IMR-90 (cell line): ENCODE results near the gene SNX7. TPM values are rescaled to one million over a fixed set of nuclear protein-coding genes. Genes with fewer than 3 reads are reported as not detected.

Experiments used
- ATAC-seq: fragments of 200-7000 bp; cut with Tn5 transposase; 2 replicates; pipeline ENCODE4 v1.9.1; 2020; ENCODE audit warnings: low read depth, mild to moderate bottlenecking, moderate library complexity
- BruUV-seq: library from RNA; stranded (reverse); fragments of 400-500 nt; replicated peaks from 2 replicates; lab custom pipeline; 2021; lab: Mats Ljungman, UMichigan
- CTCF ChIA-PET: fragments of 300-600 bp; formaldehyde crosslinking; extraction: SDS; loops from one replicate; lab custom pipeline; 2021; ENCODE audit warnings: antibody characterized with exemption; lab: Yijun Ruan, JAX
- POLR2A ChIA-PET: fragments of 300-600 bp; sonication (Branson Sonifier 250); formaldehyde crosslinking; loops from one replicate; lab custom pipeline; 2022; ENCODE audit warnings: antibody characterized with exemption; ENCODE audit not compliant: unreplicated experiment; lab: Charles Lee
- DNase-seq: peaks from one replicate; pipeline ENCODE4 v3.0.0; 2013
- H2AFZ ChIP-seq: replicated peaks from 2 replicates; pipeline ENCODE3; 2013; ENCODE audit warnings: low read length, mild to moderate bottlenecking; ENCODE audit not compliant: poor library complexity
- H2AK5ac ChIP-seq: 2 replicates; pipeline ENCODE4 v1.6.1; 2013; ENCODE audit warnings: low read depth, low read length, inconsistent platforms
- H2AK9ac ChIP-seq: replicated peaks from 2 replicates; pipeline ENCODE3; 2013; ENCODE audit warnings: mild to moderate bottlenecking, low read depth, low read length, moderate library complexity; ENCODE audit not compliant: poor library complexity
- H2BK120ac ChIP-seq: 2 replicates; pipeline ENCODE4 v1.6.1; 2013; ENCODE audit warnings: low read depth, low read length, inconsistent platforms
- H2BK15ac ChIP-seq: 3 replicates; pipeline ENCODE4 v1.6.1; 2013; ENCODE audit warnings: low read depth, low read length, inconsistent platforms
- H2BK20ac ChIP-seq: 2 replicates; pipeline ENCODE4 v1.6.1; 2013; ENCODE audit warnings: low read depth, mild to moderate bottlenecking, inconsistent platforms, low read length, moderate library complexity
- H2BK5ac ChIP-seq: 2 replicates; pipeline ENCODE4 v1.6.1; 2013; ENCODE audit warnings: mild to moderate bottlenecking, low read depth, low read length, inconsistent platforms; ENCODE audit not compliant: poor library complexity, severe bottlenecking
- H3K14ac ChIP-seq: replicated peaks from 2 replicates; pipeline ENCODE4 v1.6.1; 2013; ENCODE audit warnings: low read depth, low read length, inconsistent platforms
- H3K18ac ChIP-seq: 2 replicates; pipeline ENCODE4 v1.6.1; 2013; ENCODE audit warnings: low read depth, low read length, control low read depth
- H3K23ac ChIP-seq: 2 replicates; pipeline ENCODE4 v1.6.1; 2013; ENCODE audit warnings: low read depth, low read length, inconsistent platforms
- H3K27ac ChIP-seq: 2 replicates; pipeline ENCODE4 v1.5.1; 2013; ENCODE audit warnings: mild to moderate bottlenecking, control low read depth, low read length; ENCODE audit not compliant: insufficient read depth
- H3K27me3 ChIP-seq: 2 replicates; pipeline ENCODE4 v1.6.1; 2013; ENCODE audit warnings: low read length; ENCODE audit not compliant: control insufficient read depth, insufficient read depth
- H3K36me3 ChIP-seq: 2 replicates; pipeline ENCODE4 v1.6.1; 2013; ENCODE audit warnings: low read length, mixed read lengths; ENCODE audit not compliant: control insufficient read depth, insufficient read depth
- H3K4ac ChIP-seq: 2 replicates; pipeline ENCODE4 v1.6.1; 2013; ENCODE audit warnings: low read depth, low read length, inconsistent platforms
- H3K4me1 ChIP-seq: 2 replicates; pipeline ENCODE4 v1.6.1; 2013; ENCODE audit warnings: low read length, mixed read lengths; ENCODE audit not compliant: control insufficient read depth, insufficient read depth
- H3K4me2 ChIP-seq: 2 replicates; pipeline ENCODE4 v1.6.1; 2013; ENCODE audit warnings: low read depth, mild to moderate bottlenecking, control low read depth, low read length, moderate library complexity
- H3K4me3 ChIP-seq: 2 replicates; pipeline ENCODE4 v1.5.1; 2013; ENCODE audit warnings: low read depth, mild to moderate bottlenecking, control low read depth, low read length, moderate library complexity; ENCODE audit not compliant: insufficient read depth
- H3K56ac ChIP-seq: 2 replicates; pipeline ENCODE4 v1.6.1; 2013; ENCODE audit warnings: low read length, inconsistent platforms; ENCODE audit not compliant: insufficient read depth; ENCODE audit errors: extremely low read depth
- H3K79me1 ChIP-seq, 2 experiments: 2 replicates each; pipeline ENCODE4 v1.6.1; 2013; ENCODE audit warnings: low read length in 2 of 2, inconsistent platforms in 1 of 2, low read depth in 1 of 2
- H3K9ac ChIP-seq: 2 replicates; pipeline ENCODE4 v1.6.1; 2013; ENCODE audit warnings: low read depth, low read length, control low read depth
- H3K9me1 ChIP-seq: 2 replicates; pipeline ENCODE4 v1.6.1; 2013; ENCODE audit warnings: low read length, inconsistent platforms; ENCODE audit not compliant: insufficient read depth
- H3K9me3 ChIP-seq: 2 replicates; pipeline ENCODE4 v1.6.1; 2013; ENCODE audit warnings: low read length; ENCODE audit not compliant: control insufficient read depth, insufficient read depth
- H4K20me1 ChIP-seq: 2 replicates; pipeline ENCODE4 v1.6.1; 2013; ENCODE audit warnings: low read length, inconsistent platforms; ENCODE audit not compliant: insufficient read depth
- H4K5ac ChIP-seq: 2 replicates; pipeline ENCODE4 v1.6.1; 2013; ENCODE audit warnings: mild to moderate bottlenecking, low read depth, low read length, control low read depth
- H4K8ac ChIP-seq, 2 experiments: 2 replicates each; pipeline ENCODE4 v1.6.1; 2013; ENCODE audit warnings: low read depth in 2 of 2, low read length in 2 of 2, control low read depth in 1 of 2, inconsistent platforms in 1 of 2
- H4K91ac ChIP-seq: 2 replicates; pipeline ENCODE4 v1.6.1; 2013; ENCODE audit warnings: low read depth, low read length, inconsistent platforms; ENCODE audit not compliant: insufficient read depth
- BHLHE40 ChIP-seq: fragments of 150-350 bp; IDR thresholded peaks from 2 replicates; pipeline ENCODE4 v1.6.1; 2016; ENCODE audit warnings: mild to moderate bottlenecking, low read depth, low read length
- CEBPB ChIP-seq: IDR thresholded peaks from 2 replicates; pipeline ENCODE4 v1.6.1; 2012; ENCODE audit warnings: low read depth, low read length, improper control_type of control experiment
- CHD1 ChIP-seq: IDR thresholded peaks from 2 replicates; pipeline ENCODE4 v1.6.1; 2012; ENCODE audit warnings: low read depth, low read length, improper control_type of control experiment
- FOS ChIP-seq: fragments of 150-350 bp; IDR thresholded peaks from 2 replicates; pipeline ENCODE4 v1.6.1; 2016; ENCODE audit warnings: low read depth, low read length
- MAFK ChIP-seq: IDR thresholded peaks from 2 replicates; pipeline ENCODE4 v1.6.1; 2012; ENCODE audit warnings: low read depth, low read length, improper control_type of control experiment
- MAZ ChIP-seq: IDR thresholded peaks from 2 replicates; pipeline ENCODE4 v1.6.1; 2012; ENCODE audit warnings: low read depth, mild to moderate bottlenecking, low read length, improper control_type of control experiment, moderate library complexity, borderline replicate concordance
- MXI1 ChIP-seq: IDR thresholded peaks from 2 replicates; pipeline ENCODE4 v1.6.1; 2012; ENCODE audit warnings: low read depth, mild to moderate bottlenecking, low read length, moderate library complexity, borderline replicate concordance
- NFE2L2 ChIP-seq: fragments of 150-350 bp; IDR thresholded peaks from 2 replicates; pipeline ENCODE4 v1.6.1; 2016; ENCODE audit warnings: low read depth, mild to moderate bottlenecking, low read length
- POLR2A ChIP-seq: IDR thresholded peaks from 2 replicates; pipeline ENCODE4 v1.6.1; 2012; ENCODE audit warnings: mild to moderate bottlenecking, low read depth, low read length
- RAD21 ChIP-seq: IDR thresholded peaks from 2 replicates; pipeline ENCODE4 v1.6.1; 2012; ENCODE audit warnings: low read length, improper control_type of control experiment
- RCOR1 ChIP-seq: IDR thresholded peaks from 2 replicates; pipeline ENCODE4 v1.6.1; 2012; ENCODE audit warnings: mild to moderate bottlenecking, low read length, improper control_type of control experiment; ENCODE audit not compliant: insufficient replicate concordance
- RFX5 ChIP-seq: IDR thresholded peaks from 2 replicates; pipeline ENCODE4 v1.8.0; 2012; ENCODE audit warnings: low read depth, mild to moderate bottlenecking, low read length, moderate library complexity
- SMC3 ChIP-seq: fragments of 150-350 bp; IDR thresholded peaks from 2 replicates; pipeline ENCODE4 v1.6.1; 2016; ENCODE audit warnings: low read depth, mild to moderate bottlenecking, antibody characterized with exemption, low read length, moderate library complexity
- WGBS, 2 experiments: methylation state at CpG; one replicate each; pipeline versions ENCODE4 v1.1.5 to v1.1.7; 2013; ENCODE audit warnings: missing lambda C conversion rate in 2 of 2; ENCODE audit not compliant: insufficient read length in 1 of 2; ENCODE audit errors: extremely low coverage in 2 of 2; 5-methylcytosine and 5-hydroxymethylcytosine counted together
- dilution Hi-C: fragments of 300-500 bp; cut with HindIII; formaldehyde crosslinking; loops from one replicate; pipeline ENCODE4 v1.14.3; 2018; ENCODE audit warnings: low sequenced_read_pairs; ENCODE audit not compliant: unreplicated experiment
- in situ Hi-C: fragments of 300-500 bp; cut with MboI; formaldehyde crosslinking; loops from 3 replicates; pipeline ENCODE4 v1.14.3; 2019; ENCODE audit warnings: low sequenced_read_pairs, inconsistent platforms, mixed read lengths
- intact Hi-C: fragments of 100-400 bp; cut with micrococcal nuclease; formaldehyde crosslinking; loops from 2 replicates; pipeline ENCODE4 v1.10.0; 2022
- polyA plus RNA-seq, 3 experiments: library from polyadenylated mRNA; depleted of rRNA; stranded (reverse); fragments of >200 nt; gene quantifications; 2 replicates each; pipeline ENCODE4 v1.2.3, GENCODE V29; 2012; ENCODE audit warnings: low replicate concordance in 1 of 3
- total RNA-seq: library from RNA; depleted of rRNA; stranded (reverse); fragments of >200 nt; gene quantifications from 2 replicates; pipeline ENCODE4 v1.2.3, GENCODE V29; 2012
- TF ChIP-seq, protein P1 (sequence below): fragments of 150-350 bp; IDR thresholded peaks from 2 replicates; pipeline ENCODE4 v1.6.1; 2016; ENCODE audit warnings: low read depth, mild to moderate bottlenecking, low read length, moderate library complexity, borderline replicate concordance
- TF ChIP-seq, protein P2 (sequence below): conservative IDR thresholded peaks from 2 replicates; pipeline ENCODE4 v1.5.1; 2012; ENCODE audit warnings: mild to moderate bottlenecking, low read depth, low read length, improper control_type of control experiment
- TF ChIP-seq, protein P3 (sequence below): fragments of 150-350 bp; IDR thresholded peaks from 2 replicates; pipeline ENCODE4 v1.6.1; 2017; ENCODE audit warnings: mild to moderate bottlenecking, antibody characterized with exemption, low read length, low read depth

The SNX7 gene
- total and polyA plus RNA-seq, 2 of the 4 experiments (the other 2 are of a cell fraction), result 22.5 to 24.4 TPM

DNA sequence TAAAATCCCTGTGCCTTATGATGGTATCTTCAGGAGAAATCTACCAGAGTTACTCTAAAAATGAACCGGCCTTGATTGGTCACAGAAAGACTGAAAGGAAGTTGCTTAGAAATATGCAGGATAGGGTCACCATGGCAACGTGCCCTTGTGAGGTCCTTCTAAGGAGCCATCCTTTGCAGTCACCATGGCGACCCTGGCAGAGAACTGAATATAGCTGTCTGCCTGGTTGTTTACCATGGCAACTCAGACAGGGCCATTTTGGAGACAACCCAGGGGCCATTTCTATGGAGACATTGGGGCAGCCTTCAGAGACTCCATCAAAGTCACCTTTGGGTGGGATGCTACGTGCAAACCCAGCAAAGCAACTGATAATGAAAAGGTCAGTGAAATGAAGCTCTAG, 43.0 kb downstream of the SNX7 start:
- dilution Hi-C loops (no loop called here), in situ Hi-C loops (no loop called here), intact Hi-C loops (no loop called here)
- Histone ChIP-seq H3K9me3 (no peaks in the 10 kb centered on the region), H3K9me1 (peaks cover 3% of the 10 kb centered on the region), H3K9ac (no peak overlapping the region), H2BK5ac (no peak overlapping the region), H3K4me1 (peaks cover 8% of the 10 kb centered on the region), H4K8ac (no peak overlapping the region), H2BK20ac (no peak overlapping the region), H3K4me2 (no peak overlapping the region), H4K91ac (no peak overlapping the region), H3K14ac (0 out of 2 replicates have a peak overlapping the region, but pooled peaks have one; percentile 29), H3K36me3 (peaks cover 3% of the 10 kb centered on the region; the same call in 1 of the 2 replicates), H3K27ac (no peak overlapping the region), H3K79me1 (0 out of 4 replicates have a peak, but pooled peaks cover 0 to 7% of the 10 kb centered on the region in 2 experiments), H2AFZ (no peak overlapping the region), H2AK5ac (no peak overlapping the region), H3K4ac (no peak overlapping the region), H3K4me3 (no peak overlapping the region), H3K56ac (no peak overlapping the region), H2BK120ac (no peak overlapping the region), H2AK9ac (peak overlapping the region; percentile 23), H4K20me1 (no peaks in the 10 kb centered on the region), H2BK15ac (no peak overlapping the region), H3K27me3 (no peaks in the 10 kb centered on the region), H3K23ac (no peak overlapping the region), H3K18ac (no peak overlapping the region), H4K5ac (no peak overlapping the region)
- ATAC-seq (no peak), DNase-seq (peak; percentile 6)
- no TSS peak for BruUV-seq
- POLR2A ChIA-PET, result no interaction called here
- CTCF ChIA-PET, result no interaction called here
- TF ChIP-seq CHD1 (no peak), RCOR1 (no peak), RAD21 (no peak), MAZ (no peak), CEBPB (no peak), NFE2L2 (no peak), BHLHE40 (no peak), MAFK (no peak), POLR2A (no peak), SMC3 (no peak), RFX5 (no peak), MXI1 (no peak), FOS (no peak)
- TF ChIP-seq, protein P1, sequence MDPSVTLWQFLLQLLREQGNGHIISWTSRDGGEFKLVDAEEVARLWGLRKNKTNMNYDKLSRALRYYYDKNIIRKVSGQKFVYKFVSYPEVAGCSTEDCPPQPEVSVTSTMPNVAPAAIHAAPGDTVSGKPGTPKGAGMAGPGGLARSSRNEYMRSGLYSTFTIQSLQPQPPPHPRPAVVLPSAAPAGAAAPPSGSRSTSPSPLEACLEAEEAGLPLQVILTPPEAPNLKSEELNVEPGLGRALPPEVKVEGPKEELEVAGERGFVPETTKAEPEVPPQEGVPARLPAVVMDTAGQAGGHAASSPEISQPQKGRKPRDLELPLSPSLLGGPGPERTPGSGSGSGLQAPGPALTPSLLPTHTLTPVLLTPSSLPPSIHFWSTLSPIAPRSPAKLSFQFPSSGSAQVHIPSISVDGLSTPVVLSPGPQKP, result no peak
- TF ChIP-seq, protein P2, sequence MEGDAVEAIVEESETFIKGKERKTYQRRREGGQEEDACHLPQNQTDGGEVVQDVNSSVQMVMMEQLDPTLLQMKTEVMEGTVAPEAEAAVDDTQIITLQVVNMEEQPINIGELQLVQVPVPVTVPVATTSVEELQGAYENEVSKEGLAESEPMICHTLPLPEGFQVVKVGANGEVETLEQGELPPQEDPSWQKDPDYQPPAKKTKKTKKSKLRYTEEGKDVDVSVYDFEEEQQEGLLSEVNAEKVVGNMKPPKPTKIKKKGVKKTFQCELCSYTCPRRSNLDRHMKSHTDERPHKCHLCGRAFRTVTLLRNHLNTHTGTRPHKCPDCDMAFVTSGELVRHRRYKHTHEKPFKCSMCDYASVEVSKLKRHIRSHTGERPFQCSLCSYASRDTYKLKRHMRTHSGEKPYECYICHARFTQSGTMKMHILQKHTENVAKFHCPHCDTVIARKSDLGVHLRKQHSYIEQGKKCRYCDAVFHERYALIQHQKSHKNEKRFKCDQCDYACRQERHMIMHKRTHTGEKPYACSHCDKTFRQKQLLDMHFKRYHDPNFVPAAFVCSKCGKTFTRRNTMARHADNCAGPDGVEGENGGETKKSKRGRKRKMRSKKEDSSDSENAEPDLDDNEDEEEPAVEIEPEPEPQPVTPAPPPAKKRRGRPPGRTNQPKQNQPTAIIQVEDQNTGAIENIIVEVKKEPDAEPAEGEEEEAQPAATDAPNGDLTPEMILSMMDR, result no peak
- TF ChIP-seq, protein P3, sequence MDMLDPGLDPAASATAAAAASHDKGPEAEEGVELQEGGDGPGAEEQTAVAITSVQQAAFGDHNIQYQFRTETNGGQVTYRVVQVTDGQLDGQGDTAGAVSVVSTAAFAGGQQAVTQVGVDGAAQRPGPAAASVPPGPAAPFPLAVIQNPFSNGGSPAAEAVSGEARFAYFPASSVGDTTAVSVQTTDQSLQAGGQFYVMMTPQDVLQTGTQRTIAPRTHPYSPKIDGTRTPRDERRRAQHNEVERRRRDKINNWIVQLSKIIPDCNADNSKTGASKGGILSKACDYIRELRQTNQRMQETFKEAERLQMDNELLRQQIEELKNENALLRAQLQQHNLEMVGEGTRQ, result no peak
- WGBS, 2 experiments, result 100% methylated on average over 2 of the region's 4 CpGs; no CpG with 5 or more reads in 1 of the 2 experiments
